Kidney capillary endothelial cell (primary cell): Measurements from ENCODE around the gene NCR3LG1.

Experiments used
- DNase-seq: peaks from one replicate; pipeline ENCODE4 v3.0.0-alpha.2; 2018; ENCODE audit warnings: low spot score

NCR3LG1 gene

DNA sequence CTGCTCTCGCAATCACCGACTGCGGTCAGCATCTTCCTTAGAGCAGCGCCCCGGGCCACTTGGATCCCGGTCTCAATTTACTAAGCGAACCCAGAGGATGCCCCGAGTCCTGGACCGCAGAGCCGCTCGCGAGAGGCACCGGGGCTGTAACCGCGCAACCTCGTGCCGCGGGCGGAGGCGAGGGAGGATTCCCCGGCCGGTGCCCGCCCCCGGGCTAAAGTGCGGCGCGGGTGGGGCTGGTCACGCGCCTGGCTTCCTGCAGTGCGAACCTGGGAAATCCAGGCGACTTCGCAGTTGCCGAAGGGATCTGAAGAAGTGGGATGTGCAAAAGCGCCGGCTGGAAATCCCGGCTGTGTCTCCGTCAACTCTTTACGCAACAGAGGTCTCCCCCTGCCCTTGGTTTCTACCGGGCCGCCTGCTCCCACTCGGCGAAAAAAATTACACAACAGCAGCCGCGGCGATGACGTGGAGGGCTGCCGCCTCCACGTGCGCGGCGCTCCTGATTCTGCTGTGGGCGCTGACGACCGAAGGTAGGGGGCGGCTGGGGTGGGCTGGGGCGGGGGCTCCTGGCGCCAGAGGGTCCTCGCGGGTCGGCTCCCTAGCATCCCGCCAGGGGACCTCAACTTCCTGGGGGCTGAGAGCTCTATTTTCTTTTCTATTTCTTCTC is at the start of gene NCR3LG1:
Gene NCR3LG1, plus strand, starts transcription at position 291 of the 667 bp plus-strand sequence. Its CDS starts 170 bp downstream, at position 461.
- peak; percentile 35 for DNase-seq

DNA sequence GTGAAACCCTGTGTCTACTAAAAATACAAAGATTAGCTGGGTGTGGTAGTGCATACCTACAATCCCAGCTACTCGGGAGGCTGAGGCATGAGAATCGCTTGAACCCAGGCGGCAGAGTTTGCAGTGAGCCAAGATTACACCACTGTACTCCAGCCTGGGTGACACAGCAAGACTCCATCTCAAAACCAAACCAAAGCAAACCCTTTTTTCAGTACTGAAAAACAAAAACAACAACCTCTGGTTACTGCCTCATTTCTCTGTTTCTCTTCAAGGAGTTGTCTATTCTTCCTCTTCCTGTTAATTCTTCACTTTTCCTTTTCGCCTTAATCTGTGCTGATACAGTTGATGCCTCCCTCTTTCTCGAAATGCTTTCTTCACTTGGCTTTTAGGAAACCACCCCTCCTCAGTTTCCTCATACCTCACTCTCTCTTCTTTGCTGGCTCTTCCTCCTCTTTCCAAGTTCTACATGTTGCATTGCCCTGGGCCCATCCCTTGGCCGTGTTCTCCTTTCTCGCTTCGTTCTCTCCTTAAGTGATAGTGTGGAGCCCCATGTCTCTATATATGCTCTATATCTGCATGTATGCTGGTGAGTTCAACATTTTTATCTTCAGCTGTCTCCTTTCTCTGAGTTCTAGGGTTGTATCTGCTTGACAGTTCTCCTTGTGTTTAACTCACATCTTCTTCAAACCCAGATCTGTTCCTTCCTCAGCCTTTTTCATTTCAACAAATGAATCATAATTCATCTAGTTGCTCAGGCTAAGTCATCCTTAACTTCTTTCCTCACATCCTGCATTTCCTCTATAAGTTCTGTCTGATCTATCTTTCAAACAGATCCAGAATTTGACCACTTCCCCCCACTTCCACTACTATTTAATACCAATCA is 38.0 kb upstream of the NCR3LG1 start:
- no peak for DNase-seq

- no peak for DNase-seq
Measured at GRCh38 chr11:17314232-17314547, 37.4 kb upstream of the NCR3LG1 start.

DNA sequence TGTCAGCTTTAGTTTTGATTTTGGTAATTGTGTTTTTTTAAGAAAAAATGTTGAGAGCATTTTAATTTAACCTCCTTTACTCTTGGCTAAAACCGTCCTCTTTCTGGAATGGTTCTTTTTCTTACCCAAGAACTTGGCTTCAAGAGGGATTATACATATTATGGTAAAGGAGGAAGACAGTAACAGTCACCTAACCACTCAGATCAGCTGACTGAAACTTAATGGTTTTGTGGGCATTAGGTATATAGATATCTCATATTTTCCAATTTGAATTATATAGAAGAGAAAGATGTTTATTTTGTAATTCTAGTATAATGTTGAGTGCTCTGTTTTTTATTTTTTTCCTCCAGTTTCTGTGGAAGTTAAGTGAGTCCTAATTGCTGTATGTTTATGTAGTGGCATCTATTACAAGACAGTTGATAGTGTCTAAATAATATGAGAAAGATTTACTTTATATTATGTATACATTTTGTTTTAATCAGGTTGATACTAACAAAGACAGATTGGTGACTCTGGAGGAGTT is 36.6 kb upstream of the NCR3LG1 start:
- DNase-seq: no peak

DNA sequence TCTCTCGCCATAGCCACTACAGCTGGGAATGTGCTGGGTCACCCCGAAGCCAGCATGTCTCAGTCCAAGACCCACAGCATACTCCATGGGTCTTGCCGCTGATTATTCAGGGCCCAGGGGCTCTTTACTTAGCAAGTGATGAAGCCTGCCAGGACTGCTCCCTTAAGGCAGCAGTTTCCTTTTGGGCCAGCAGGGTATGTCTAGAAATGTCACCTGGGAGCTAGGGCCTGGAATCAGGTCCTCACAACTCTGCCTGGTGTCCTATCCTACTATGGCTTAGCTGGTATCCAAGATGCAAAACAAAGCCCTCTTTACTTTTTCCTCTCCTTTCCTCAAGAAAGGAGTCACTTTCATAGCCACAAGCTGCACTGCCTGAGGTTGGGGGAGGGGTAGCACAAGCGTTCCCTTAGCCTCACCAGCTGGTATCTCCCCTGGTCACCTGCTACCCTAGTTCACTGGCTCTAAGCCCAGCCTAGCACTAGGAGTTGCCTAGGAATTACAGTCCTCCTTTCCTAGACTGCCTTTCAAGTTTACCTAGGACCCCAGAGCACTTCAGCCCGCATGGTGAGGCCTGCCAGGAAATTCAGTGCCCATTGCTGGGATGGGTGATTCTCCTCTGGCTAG is 22.6 kb upstream of the NCR3LG1 start:
- no peak for DNase-seq

- no peak for DNase-seq
Measured at GRCh38 chr11:17331669-17332068, 19.9 kb upstream of the NCR3LG1 start.

GRCh38 chr11:17333799-17334586 is 17.6 kb upstream of the NCR3LG1 start:
- no peak for DNase-seq

DNA sequence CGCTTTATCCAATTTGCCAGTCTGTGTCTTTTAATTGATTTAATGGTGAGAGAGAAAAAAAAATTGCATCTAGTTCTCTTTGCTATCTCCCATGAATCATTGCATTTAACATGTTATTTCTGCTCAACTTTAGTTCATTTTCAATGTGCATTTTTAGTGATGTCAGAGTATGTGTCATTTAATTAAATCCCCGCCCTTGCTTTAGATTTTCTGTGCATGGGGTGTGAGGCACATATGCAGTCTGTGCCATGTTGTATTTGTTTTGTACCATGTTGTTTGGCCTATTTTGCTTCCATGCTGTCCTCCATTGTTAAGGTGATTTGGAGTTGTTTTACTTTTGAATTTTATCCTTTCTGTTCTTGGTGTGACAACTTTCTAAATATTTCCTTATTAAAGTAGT is 8.3 kb upstream of the NCR3LG1 start:
- no peak for DNase-seq

DNA sequence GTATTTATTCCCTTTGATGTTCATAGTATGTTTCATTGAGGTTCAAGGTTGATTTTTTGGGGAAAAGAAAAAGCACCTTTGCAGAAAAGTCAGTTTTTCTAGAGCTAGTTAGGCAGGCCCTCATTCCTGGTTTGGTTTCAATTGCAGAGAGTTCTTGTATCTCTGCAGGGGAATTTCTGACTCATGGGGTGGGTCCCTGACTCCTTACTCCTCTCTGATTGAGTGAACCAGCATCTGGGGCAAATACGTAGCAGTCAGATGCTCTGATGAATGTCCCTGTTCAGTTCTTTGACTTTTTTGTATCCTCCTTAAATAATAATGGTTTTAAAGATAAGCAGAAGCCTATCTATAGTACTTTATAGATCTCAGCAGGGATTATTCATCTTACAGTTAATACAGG is 7.7 kb upstream of the NCR3LG1 start:
- DNase-seq: no peak

DNA sequence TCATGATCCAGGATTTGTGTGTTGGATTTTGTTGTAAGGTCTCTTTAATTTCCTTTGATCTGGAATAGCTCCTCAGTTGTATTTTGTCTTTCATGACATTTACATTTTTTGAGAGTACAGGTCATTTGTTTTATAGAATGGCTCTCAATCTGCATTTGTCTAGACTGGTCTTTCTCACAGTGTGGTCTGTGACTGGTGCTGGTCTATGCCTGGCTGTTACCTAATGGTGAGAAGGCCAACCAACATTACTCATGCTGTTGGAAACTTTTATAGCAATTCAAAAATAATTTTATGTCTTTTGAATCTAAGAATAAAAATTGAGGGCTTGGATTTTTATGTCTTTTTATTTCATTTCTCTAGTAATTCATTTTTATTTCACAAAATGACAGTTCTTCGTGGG is 3.9 kb upstream of the NCR3LG1 start:
- no peak for DNase-seq

DNA sequence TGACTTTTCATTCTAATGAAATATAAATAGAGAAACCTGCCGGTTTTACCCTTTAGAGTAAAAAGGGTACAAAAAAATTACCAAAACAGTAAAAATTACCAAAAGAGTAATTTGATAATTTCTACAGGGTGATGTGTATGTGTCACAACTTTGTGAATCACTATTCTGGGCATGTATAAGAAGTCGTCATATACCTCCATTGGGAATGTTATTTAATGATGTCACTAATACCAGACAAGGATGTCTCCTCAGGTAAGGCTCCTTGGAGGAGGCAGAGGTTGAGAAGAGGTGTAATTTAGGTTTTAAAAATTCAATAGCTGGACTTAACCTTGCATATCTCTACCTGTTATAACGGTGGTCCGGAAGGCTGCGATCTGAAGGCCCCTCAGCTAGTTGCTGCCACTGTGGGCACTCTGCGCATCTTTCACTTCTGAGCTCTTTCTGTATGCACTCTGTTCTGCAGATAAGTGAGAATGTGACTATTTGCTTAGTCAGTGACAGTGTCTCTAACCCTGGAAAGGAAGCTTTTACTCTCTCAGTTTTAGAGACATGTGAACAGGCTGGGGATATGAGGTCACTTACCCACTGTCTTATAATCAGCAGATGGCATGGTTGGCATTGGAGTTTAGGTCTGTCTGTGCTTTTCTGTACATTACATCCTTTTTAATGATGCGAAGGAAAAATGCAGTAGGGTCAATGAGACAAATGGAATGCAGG is 987 bp upstream of the NCR3LG1 start:
- DNase-seq: no peak

DNA sequence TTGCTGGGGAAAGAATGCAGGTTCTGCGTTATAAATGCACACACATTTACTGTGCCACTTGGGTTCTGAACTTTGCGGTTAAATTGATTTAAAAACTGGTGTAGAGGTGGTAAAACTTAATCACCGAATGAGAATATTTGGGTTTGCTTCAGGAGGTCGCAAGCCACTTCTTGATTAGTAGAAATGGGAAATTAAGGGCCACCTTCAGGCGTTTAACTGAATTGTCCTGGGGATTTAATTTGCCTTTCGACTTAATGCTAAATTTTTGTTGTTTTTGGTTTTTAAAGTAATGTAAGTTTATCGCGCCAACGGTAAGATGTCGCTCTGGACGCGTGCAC is 459 bp upstream of the NCR3LG1 start:
- peak; percentile 7 for DNase-seq

DNA sequence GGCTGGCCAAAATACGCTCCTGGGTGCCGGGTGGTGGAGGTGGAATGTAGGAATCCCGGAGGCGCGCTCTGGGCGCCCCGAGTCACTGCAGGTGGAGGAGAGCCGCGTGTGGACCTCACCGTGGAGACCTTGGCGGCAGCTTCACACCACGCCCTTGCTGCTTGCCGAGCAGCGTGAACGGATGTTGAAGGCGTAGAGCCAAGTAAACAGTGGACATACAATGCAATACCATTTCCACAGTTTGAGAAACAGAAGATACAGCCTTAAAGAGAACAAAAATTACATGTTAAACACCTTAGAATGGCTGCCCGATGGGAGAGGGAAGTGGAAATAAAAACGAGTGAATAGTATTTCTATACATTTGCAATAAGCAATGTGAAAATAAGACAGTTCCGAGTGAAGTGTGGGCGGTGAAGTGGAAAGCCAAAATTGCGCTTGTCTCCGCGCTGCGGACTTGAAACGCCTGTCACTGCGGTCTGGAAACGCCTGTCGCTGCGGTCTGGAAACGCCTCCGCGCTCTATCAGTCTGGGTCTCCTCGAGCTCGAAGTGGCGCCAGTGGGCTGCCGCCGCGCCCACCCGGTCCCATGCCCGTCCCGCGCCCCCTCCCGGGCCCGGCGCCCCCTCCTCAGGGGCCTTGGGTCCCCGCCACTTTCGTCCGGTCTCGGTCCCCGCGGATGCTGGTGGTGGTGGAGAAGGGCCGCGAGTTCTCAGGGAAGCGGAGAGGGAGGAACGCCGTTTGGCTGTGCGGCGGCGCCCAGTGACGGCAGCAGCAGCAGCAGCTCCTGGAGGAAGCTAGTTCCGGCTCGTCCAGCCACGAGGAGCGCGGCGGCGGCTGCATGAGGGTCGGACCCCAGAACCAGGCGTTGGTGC is 1.6 kb downstream of the NCR3LG1 start:
- DNase-seq: peak; percentile 40

GRCh38 chr11:17353821-17354600 is 2.4 kb downstream of the NCR3LG1 start:
- peak; percentile 78 for DNase-seq

- DNase-seq: peak; percentile 72
Measured at GRCh38 chr11:17354601-17354991, 3.0 kb downstream of the NCR3LG1 start.

DNA sequence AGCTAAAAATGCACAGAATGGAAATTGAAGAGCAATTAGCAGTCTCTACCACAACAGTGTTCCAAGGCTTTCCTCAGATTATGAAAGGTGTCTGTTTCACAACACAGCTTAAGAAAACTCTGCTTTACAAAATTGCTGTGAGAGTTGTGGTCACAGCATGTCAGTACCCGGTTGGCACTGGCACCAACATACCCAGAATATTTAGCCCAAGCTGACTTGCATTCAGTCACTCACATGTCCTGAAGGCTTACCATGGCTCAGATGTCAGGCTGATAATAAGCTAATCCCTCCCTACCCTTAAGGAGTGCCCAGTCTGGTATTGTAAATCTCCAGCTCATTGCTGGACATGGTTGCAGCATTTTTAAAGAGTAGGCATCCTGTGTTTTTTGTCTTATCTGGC is 14.9 kb downstream of the NCR3LG1 start:
- no peak for DNase-seq

DNA sequence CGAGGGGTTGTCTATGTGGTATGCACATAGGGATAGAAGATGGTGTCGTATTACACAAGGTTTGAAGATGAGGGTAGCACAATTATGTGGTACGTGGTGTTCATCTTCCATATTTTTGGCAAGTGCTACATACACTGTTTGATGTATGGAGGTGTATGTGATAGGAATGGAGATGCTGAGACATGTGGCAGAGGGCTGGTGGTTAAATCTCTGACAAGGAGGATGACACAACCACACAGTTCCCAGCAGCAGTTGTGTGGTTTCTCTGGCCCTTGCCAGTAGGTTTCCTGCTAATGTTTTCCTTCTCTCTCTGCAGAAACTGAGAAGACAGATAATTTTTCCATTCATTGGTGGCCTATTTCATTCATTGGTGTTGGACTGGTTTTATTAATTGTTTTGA is 17.0 kb downstream of the NCR3LG1 start:
- DNase-seq: no peak

- no peak for DNase-seq
Measured at GRCh38 chr11:17369094-17369493, 17.5 kb downstream of the NCR3LG1 start.

DNA sequence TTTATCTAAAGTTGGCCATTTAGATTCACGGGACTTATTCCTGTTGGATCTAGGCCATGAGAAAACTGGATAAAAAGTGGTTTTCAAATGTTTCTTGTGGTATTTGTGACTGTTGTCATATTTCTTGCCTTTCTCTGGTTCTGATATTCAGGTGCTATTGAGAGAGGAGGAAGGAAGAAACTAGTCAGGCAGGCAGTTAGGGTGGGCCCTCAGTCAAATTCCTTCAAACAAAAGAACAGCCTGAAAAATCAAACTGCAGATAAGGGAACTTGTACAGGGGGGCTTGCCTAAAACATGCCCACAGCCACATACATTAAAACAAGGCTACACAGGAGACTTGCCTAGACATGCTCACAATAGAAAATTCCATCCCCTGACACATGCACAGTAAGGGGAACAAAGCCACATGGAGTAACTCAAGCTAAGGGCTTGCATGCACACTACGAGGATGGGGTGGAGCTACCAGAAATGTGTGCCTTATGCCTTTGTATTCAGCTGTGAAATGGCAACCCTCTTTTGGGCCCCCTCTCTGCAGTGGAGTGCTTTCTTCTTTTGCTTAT is 18.2 kb downstream of the NCR3LG1 start:
- DNase-seq: no peak
